GM21381 (cell line): ENCODE data around the gene TMTC2.
A peak's percentile ranks its signal among the peaks of the same experiment; 100 is the strongest.

Experiments
- ATAC-seq: cut with Tn5 transposase; IDR thresholded peaks from one replicate; pipeline ENCODE4 v1.9.1; 2021; ENCODE audit warnings: mild to moderate bottlenecking, moderate library complexity; ENCODE audit not compliant: unreplicated experiment

The TMTC2 gene

GRCh38 chr12:82682326-82682725 is 4.4 kb upstream of the TMTC2 start:
- ATAC-seq = no peak

- no peak for ATAC-seq
Measured at GRCh38 chr12:82682851-82683261, 3.9 kb upstream of the TMTC2 start.

- ATAC-seq = peak; percentile 55
Measured at GRCh38 chr12:82685790-82686167, 927 bp upstream of the TMTC2 start.

- peak; percentile 32 for ATAC-seq
Measured at GRCh38 chr12:82687021-82688011, 610 bp downstream of the TMTC2 start.

- ATAC-seq = no peak
Measured at GRCh38 chr12:82688035-82688501, 1.4 kb downstream of the TMTC2 start.

GRCh38 chr12:82688596-82688995 is 1.9 kb downstream of the TMTC2 start:
- no peak for ATAC-seq

GRCh38 chr12:82690006-82690405 is 3.3 kb downstream of the TMTC2 start:
- no peak for ATAC-seq

- ATAC-seq = no peak
Measured at GRCh38 chr12:82691513-82691912, 4.8 kb downstream of the TMTC2 start.

- ATAC-seq = no peak
Measured at GRCh38 chr12:82694276-82694675, 7.6 kb downstream of the TMTC2 start.

- ATAC-seq = no peak
Measured at GRCh38 chr12:82694970-82695369, 8.3 kb downstream of the TMTC2 start.

- ATAC-seq = no peak
Measured at GRCh38 chr12:82695531-82695930, 8.8 kb downstream of the TMTC2 start.

GRCh38 chr12:82696543-82696942 is 9.8 kb downstream of the TMTC2 start:
- ATAC-seq = no peak

- ATAC-seq = no peak
Measured at GRCh38 chr12:82698708-82699564, 12.2 kb downstream of the TMTC2 start.

GRCh38 chr12:82705774-82706173 is 19.1 kb downstream of the TMTC2 start:
- ATAC-seq = no peak

- no peak for ATAC-seq
Measured at GRCh38 chr12:82708061-82708879, 21.6 kb downstream of the TMTC2 start.

- ATAC-seq = no peak
Measured at GRCh38 chr12:82709794-82710355, 23.2 kb downstream of the TMTC2 start.

GRCh38 chr12:82710741-82711140 is 24.0 kb downstream of the TMTC2 start:
- no peak for ATAC-seq

- ATAC-seq = no peak
Measured at GRCh38 chr12:82714427-82714826, 27.7 kb downstream of the TMTC2 start.

GRCh38 chr12:82721726-82722125 is 35.0 kb downstream of the TMTC2 start:
- no peak for ATAC-seq

- ATAC-seq = peak; percentile 80
Measured at GRCh38 chr12:82723093-82723492, 36.4 kb downstream of the TMTC2 start.
